ENCODE measurements around the gene CSTA. TPM values are rescaled to one million over a fixed set of nuclear protein-coding genes. Genes with fewer than 3 reads are reported as not detected.
"Not testable (repeated sequence)": the region's sequence is repeated elsewhere in the genome, so short reads cannot be mapped to it uniquely, and the experiment has no call there.

The CSTA gene
- total RNA-seq, 1 donor from 2014 or later = 38.0 TPM

DNA sequence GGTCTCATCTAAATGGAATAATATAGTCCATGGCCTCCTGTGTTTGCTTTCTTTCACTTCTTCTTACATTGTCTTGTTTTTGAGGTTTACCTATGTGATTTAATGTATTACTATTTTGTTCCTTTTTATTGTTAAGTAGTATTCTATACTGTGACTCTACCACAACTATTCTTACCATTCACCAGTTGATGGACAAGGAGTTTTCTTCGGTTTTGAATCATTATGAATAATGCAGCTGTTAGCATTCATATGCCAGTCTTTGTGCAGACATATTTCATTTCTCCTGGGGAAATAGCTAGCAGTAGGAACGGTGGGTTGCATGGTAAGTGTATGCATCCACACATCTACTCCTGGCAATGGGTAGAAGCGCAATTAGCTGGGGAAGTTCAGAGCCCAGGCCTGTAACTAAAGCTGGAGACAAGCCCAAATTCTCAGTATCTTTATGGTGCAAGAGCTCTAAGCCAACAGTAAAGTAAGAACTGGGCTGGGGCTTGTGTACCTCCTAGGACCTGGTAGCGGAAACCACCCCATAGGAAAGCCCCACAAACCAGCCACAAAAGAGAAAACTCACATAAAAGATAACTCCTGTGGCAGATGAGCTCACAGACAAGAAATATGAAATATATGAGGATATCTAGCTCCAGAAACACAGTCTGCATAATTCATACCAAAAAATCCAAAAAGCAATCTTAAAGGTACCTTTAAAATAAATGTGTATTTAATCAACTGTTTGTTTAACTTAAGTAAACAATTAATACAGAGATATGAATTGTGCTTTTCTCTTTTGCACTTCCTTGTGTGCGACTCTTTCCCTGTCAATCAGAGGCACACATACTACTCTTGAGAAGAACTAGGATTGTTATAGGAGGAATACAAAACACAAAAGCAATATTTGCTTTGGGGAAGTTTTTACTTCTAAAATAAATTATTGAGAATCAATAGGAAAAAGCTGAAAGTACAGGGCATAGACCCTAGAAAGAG lies 2.7 kb upstream of the CSTA start:
- DNase-seq (ENCODE audit: low spot score) = no peak

DNA sequence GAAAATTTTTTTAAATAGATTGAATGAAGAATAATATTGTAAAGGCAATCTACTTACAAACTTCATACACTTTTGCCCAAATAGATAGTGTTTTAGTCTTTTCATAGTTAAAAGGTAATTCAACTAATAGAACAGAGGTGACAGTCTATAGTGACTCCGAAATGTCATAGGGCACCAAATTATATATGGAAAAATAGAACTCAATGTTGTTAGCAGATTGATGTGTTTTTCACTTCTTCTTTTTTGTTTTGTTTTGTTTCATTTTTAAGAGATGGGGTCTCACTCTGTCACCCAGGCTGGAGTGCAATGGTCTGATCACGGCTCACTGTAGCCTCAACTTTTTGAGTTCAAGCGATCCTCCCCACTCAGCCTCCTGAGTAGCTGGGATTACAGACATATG lies 721 bp downstream of the CSTA start:
- DNase-seq (ENCODE audit: low spot score) = no peak

DNA sequence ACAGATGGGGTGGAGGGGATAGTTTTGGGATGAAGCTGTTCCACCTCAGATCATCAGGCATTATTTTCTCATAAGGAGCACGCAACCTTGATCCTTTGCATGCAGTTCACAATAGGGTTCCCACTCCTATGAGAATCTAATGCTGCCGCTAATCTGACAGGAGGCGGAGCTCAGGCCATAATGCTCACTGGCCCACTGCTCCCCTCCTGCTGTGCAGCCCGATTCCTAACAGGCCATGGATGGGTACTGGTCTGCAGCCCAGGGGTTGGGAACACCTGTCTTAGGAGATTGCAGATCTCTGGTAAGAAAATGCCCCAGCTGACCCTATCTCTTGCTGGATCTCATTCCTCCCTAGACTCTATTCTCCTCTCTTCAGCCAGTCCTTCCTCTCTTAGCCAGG lies 6.8 kb downstream of the CSTA start:
- no peak for DNase-seq (ENCODE audit: low spot score)

DNA sequence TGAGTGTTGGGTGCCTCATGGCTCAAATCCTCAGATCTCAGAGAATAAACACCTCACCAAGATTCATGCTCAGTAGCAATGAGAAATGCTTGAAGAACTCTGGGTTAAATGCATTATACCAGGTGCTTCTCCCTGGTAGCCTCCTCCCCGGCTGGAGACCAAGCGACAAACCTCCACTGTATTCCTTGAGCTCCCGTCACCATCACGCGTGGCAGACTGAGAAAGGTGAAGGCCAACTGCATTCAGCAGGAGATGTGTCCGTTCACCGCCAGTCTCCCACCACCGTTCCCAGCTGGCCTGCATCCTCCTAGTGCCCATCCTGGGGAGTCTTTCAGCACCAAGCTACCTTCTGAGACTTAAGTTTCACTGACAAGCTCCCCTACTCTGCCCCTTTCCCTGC lies 7.5 kb downstream of the CSTA start:
- DNase-seq (ENCODE audit: low spot score) = no peak

DNA sequence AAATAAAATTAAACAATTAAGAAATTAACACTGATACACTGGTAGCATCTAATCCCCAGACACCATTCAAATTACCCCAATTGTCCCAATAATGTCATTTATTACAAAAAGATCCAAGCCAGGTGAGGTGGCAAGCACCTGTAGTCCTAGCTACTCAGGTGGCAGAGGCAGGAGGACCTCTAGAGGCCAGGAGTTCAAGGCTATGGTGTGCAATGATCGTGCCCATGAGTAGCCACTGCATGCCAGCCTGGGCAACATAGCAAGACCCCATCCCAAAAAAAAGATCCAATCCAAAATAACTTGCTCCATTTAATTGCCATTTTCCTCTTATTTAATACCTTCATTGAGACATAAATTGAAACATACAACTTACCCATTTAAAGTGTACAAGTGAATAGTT lies 17.8 kb downstream of the CSTA start:
- no peak for DNase-seq (ENCODE audit: low spot score)

DNA sequence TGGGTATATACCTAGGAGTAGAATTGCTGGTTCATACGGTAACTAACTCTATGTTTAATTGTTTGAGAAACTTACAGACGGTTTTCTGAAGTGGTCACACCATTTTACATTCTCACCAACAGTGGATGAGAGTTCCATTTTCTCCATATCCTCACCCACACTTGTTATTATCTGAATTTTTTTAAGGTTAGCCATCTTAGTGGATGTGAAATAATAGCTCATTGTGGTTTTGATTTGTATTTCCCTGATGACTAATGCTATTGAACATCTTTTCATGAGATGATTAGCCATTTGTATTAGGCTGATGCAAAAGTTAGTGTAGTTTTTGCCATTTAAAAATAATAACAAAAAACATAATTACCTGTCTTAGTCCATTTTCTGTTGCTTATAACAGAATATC lies 18.6 kb downstream of the CSTA start:
- no peak for DNase-seq (ENCODE audit: low spot score)

DNA sequence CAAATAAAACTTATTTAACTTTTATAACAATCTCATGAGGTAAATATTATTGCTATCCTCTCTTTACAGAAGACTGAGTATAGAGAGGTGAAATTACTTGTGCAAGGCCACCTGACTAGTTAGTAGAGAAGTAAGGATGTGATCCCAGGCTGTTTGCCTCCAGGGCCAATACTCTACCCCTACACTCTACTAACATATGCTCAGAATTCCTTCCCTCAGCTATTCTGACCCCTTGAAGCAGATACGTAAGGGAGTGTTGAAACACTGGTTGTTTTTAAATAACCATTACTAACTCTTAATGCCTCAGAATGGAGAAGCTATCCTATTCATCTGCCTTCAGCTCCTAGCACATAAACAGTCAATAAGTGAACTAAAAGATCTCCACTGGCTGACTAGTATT lies 24.1 kb downstream of the CSTA start:
- DNase-seq (ENCODE audit: low spot score) = no peak

DNA sequence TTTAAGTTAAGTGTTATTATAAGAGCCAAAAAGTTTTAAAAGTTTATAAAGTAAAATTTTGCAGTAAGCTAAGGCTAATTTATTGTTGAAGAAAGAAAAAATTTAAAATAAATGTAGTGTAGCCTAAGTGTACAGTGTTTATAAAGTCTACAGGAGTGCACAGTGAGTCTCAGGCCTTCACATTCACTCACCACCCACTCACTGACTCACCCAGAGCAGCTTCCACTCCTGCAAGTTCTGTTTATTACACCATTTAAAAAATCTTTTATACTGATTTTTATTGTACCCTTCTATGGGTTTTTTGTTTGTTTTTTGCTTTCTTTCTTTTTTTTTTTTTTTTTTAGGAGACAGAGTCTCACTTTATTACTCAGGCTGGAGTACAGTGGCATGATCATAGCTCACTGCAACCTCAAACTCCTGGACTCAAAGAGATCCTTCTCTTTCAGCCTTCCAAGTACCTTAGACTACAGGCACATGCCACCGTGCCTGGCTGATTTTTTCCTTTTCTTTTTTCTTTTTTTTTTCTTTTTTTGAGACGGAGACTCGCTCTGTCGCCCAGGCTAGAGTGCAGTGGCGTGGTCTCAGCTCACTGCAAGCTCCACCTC lies 25.9 kb downstream of the CSTA start:
- DNase-seq (ENCODE audit: low spot score) = no peak

DNA sequence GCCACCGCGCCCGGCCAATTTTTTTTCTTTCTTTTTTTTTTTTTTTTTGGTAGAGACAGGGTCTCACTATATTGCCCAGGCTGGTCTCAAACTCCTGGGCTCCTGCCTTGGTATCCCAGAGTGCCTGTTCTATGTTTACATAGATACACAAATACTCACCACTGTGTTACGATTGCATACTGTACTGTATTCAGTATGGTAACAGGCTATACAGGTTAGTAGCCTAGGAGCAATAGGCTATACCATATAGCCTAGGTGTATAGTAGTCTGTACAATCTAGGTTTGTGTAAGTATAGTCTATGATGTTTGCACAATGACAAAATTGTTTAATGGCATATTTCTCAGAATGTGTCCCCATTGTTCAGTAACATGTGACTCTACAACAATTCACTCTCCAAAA lies 26.6 kb downstream of the CSTA start:
- DNase-seq (ENCODE audit: low spot score) = no peak

DNA sequence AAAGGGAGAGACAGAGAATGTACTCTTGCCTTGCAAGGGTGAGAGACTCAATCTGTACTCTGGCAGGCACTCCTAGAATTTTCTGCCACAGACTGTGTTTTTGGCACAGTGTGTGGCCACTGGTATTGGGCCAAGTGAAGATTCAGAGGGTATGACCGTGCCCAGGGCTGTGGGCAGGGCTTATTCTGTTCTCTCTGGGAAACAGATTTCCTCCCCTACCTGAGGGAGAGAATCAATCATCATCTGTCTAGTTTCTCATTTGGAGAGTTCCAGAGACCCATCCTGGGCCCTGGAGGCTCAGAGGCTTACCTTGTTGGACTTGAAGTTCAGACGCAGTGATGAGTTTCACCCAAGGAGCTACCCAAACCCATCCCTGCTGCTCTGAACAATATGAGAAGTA lies 28.2 kb downstream of the CSTA start:
- no peak for DNase-seq (ENCODE audit: low spot score)

DNA sequence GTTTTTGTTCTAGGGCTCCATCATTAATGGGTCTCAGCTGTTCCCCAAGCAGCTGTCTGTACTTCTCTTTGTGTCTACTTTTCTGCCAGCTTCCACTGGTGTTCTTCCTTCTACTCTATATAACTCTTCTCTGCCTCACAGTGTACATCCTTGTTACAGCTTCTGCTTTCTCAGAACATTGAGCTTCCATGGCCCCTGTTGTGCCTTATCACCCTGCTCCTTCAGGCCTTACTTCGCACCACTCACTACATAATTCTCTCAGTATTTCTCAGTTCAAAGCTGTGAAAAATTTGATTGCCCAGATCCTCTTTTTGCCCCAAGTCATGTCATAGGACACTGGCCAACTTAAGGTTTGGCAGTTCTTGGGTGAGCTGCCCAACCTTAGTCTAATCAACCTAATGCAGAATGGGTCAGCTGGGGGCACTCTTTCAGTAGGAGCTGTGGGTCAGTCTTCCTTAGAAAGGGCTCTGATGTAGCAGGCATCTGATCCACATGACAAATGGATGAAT lies 28.9 kb downstream of the CSTA start:
- no peak for DNase-seq (ENCODE audit: low spot score)

DNA sequence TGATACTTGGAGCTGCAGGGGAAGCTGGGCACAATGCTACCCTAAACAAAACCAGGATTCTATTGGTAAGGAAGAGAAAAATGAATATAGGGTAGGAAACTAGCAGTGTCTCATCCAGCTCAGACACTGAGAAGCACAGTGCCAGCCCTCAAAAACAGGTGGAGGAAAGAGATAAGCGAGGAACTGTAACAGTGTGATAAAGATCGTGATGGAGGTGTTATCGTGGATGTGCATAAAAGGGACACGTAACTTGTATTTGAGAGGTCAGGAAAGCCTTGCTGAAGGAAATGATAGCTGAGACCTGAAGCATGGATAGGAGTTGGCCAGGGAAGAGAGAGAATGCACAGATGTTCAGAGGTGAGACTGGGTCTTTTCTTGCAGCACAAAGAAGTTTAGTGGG lies 30.6 kb downstream of the CSTA start:
- DNase-seq (ENCODE audit: low spot score) = no peak

DNA sequence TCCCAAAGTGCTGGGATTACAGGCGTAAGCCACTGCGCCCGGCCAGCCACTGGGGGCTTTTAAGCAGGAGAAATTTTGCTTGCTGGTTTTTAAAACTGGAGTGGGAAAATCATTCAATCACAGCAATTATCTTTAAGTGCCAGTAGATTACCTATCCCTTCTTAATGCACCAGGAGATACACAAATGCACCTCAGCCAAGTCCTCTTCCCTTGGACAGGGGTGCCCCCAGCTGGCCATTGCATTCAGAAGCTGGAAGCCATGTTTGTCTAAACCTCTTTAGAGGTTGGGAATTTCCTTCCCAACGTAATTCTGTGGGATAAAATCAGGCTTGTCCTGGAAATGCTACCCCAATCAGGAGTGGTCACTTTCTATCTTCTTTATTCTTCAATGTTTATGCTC lies 31.4 kb downstream of the CSTA start:
- DNase-seq (ENCODE audit: low spot score) = peak; percentile 8

DNA sequence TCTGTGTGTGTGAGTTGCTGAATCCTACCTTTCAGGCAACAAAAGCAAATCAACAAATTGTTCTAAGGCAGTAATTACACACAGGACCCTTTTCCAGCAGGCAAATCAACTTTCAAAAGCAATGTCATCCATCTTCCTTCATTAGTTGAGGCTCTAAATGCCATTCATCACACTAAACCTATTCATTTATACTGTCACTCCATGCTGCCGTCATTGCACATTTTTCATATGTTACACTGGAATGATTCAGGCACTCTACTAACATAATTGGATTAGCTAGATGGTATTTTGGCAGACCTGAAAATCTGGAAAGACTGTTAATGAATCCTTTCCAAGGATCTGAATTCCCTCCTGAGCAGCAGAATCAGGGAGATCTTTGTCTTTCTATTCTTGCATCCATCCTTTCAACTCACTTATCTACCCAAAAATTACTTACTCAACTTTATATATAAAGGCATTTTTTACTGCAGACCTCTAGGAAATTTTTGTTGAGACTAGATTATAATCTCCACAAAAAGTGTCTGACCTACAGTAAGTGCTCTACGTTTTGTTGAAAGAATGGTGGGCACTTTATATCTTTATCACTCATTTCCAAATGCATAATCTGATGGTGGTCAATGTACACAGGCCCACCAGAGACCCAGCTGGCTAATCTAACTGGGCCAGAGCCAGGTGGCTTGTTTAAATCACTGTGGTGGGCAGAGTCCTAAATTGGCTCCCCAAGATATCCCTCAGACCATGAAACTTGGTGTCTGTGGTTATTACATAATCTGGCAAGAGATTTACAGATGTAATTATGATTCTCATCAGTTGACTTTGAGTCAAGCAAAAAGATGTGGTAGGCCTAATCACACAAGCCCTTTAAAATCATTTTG lies 33.0 kb downstream of the CSTA start:
- DNase-seq (ENCODE audit: low spot score) = no peak

DNA sequence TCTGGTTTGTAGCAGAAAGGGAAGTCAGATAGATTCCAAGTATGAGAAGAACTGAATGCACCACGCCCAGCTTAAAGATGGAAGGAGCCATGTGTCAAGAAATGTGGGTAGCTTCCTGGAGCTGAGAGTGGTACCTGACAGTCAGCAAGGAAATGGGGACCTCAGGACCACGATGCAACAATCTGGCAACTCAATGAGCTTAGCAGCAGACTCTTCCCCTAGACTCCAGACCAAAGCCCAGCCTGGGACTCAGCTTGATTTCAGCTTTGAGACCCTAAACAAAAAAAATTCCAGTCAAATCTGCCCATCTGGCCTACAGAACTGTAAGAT lies 33.6 kb downstream of the CSTA start:
- DNase-seq (ENCODE audit: low spot score) = no peak

DNA sequence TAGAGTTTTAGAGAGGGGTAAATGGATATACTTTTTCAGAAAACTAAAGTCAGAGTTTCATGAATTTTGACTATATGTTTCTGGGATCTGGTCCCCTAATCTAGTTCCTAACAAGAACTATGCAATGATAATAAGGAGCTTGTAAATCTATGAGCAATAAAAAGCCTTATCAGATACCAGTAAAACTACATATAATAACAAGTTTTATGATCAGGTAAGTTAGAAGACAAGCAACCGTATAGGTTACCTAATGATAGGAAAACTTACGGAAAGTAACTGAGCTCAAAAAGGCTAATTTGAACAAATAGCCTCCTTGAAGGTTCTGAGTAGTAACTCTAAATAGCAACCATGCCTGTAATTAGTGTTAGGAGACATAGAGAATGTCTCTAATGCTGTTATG lies 37.0 kb downstream of the CSTA start:
- no peak for DNase-seq (ENCODE audit: low spot score)

DNA sequence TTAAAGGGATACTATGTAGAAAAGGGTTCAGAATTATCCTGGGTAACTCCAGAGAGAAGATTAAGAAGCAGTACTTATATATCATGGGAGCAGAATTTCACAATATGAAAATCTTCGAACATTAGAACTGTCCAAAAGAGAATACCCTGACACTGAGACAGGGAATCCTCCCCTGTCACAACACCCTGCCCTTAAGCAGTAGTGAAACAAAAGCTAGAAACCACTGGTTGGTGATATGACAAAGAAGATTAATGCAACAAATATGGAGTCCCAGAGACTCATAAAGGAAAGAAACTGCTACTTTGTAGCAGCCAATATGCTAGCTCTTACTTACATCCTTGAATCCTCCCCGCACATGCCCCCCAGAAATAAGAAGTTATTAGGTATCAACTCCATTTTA lies 39.4 kb downstream of the CSTA start:
- no peak for DNase-seq (ENCODE audit: low spot score)

DNA sequence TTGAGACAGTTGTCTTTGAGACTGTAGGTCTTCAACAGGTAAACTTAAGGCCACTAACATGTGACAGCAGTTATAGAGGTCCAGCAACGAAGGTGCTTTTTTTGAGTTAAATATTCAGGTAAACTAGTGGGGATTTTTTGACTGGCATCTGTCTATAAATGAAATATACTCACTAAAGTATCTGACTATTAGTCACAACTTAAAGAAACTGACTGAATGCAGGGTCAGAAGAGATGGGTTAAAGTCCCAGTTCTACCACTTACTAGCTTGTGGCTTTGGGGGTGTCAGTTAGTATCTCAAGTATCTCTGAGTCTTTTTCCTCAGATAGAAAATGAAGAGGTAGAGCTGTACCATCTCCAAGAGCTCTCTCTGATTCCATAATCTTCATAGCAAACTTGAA lies 40.0 kb downstream of the CSTA start:
- no peak for DNase-seq (ENCODE audit: low spot score)

DNA sequence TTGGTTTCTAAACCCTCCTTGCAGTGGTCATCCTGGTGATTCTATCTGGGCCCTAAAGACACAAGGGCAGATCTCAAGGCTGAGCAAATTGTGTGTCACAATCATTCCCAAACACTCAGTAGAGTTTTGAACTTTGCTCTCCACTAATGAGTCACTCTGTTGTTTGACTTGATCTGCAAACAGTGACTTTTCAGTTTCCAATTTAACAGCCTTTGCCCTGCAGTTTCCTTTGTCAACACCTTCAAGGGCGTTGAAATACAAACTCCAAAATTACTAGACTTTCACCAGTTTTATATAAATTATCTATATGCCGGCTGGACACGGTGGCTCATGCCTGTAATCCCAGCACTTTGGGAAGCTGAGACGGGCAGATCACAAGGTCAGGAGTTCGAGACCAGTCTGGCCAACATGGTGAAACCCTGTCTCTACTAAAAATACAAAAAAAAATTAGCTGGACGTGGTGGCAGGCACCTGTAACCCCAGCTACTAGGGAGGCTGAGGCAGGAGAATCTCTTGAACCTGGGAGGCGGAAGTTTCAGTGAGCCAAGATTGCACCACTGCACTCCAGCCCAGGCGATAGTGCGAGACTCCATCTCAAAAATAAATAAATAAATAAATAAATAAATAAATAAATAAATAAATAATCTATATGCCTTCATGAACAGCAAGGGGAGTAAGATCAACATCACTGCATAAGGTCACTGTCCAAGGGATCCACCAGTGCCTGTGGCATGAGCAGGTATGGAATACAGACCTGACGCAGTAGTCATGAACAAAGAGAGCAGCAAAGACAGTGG lies 40.7 kb downstream of the CSTA start:
- not testable (repeated sequence) for DNase-seq (ENCODE audit: low spot score)

DNA sequence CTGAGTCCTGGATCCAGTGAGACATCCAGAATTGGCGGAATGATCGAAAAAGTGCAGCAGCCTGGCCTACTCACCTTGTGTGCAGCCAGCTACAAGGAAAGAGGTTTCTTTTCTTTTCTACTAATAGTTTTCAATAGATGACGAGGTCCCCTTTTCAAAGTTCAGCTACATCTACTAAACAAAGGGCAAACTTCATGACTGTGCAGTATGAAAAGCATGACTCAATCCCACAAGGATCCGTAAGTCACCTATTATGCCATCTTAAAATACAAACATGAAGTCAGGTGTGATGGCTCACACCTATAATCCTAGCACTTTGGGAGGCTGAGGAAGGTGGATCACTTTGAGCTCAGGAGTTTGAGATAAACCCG lies 41.3 kb downstream of the CSTA start:
- no peak for DNase-seq (ENCODE audit: low spot score)

DNA sequence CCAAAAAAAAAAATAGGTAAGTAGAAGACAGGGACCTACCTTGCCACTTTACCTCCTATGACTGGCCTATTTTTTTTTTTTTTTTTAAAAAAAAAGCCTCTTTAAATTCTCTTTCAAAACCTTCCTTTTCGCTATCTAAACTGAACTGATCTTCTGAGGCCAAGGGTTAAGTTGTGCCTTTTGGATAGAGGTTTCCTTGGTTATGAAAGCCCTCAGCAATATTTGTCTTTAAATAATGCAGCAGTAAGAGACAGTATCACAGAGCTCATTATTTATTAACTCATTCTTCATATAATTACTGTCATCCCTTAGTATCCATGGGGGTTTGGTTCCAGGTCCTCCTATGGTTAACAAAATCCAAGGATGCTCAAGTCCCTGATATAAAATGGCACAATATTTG lies 49.0 kb downstream of the CSTA start:
- no peak for DNase-seq (ENCODE audit: low spot score)

Data from umbilical cord (tissue), 2 donors.